Ovary (tissue), 9 donors: ENCODE measurements around the gene VARS2. TPM values are rescaled to one million over a fixed set of nuclear protein-coding genes. Genes with fewer than 3 reads are reported as not detected.
"Not testable (repeated sequence)": the region's sequence is repeated elsewhere in the genome, so short reads cannot be mapped to it uniquely, and the experiment has no call there.

ENCODE experiments used
- DNase-seq, 5 donors: peaks; one replicate each; pipeline ENCODE4 v3.0.0-alpha.2; 2019 to 2020
- H3K27ac ChIP-seq, 2 donors: fragments of 200-600 bp; one replicate each; pipeline versions ENCODE4 v1.5.1 to v1.8.0; 2019 to 2022
- H3K27me3 ChIP-seq: fragments of 200-600 bp; one replicate; pipeline ENCODE4 v1.8.0; 2022
- H3K36me3 ChIP-seq: fragments of 200-600 bp; sonication (generic); one replicate; pipeline ENCODE4 v1.5.1; 2019
- H3K4me1 ChIP-seq: one replicate; pipeline ENCODE4 v1.8.1; 2013; ENCODE audit warnings: mild to moderate bottlenecking, moderate library complexity; ENCODE audit not compliant: insufficient read depth
- H3K4me3 ChIP-seq: fragments of 200-600 bp; sonication (generic); one replicate; pipeline ENCODE4 v1.5.1; 2017
- H3K9me3 ChIP-seq, 2 donors: fragments of 200-600 bp in 1 of 2; sonication (generic) in 1 of 2; one replicate each; pipeline versions ENCODE4 v1.5.1 to v1.8.1; 2013 to 2019; ENCODE audit warnings: mild to moderate bottlenecking in 1 of 2, moderate library complexity in 1 of 2
- EP300 ChIP-seq: sonication (generic); formaldehyde crosslinking; IDR thresholded peaks from one replicate; pipeline ENCODE4 v1.6.1; 2017; ENCODE audit warnings: antibody characterized with exemption
- POLR2A ChIP-seq: fragments of 450-650 bp; IDR thresholded peaks from one replicate; pipeline ENCODE4 v1.6.1; 2017; ENCODE audit warnings: antibody characterized with exemption, mild to moderate bottlenecking, moderate library complexity
- WGBS, 3 donors: extraction: QIAGEN DNeasy Blood & Tissue Kit in 1 of 3; methylation state at CpG; one replicate each; pipeline versions ENCODE4 v1.1.5 to v1.1.7; 2013 to 2017; 5-methylcytosine and 5-hydroxymethylcytosine counted together
- intact Hi-C, 4 donors: fragments of 100-400 bp; cut with DNase I; formaldehyde crosslinking; loops; one replicate each; pipeline versions ENCODE4 v1.11.0 to v1.15.1; 2022 to 2023
- polyA plus RNA-seq, 2 donors: library from polyadenylated mRNA; stranded (reverse); fragments of 200-250 nt in 1 of 2; fragments of 350-450 nt in 1 of 2; fragmentation: Illumina TruSeq in 1 of 2; extraction: RNeasy Lipid Tissue Mini Kit (QIAGEN cat#74804) in 1 of 2; gene quantifications; one replicate each; pipeline ENCODE4 v1.2.3, GENCODE V29; 2013 to 2014
- total RNA-seq, 7 donors: library from RNA; depleted of rRNA in 2 of 7; stranded (reverse); fragments of >200 nt in 2 of 7; fragmentation: NEBNext Ultra II Directional in 3 of 7; extraction: Animal tissue kit (Norgen Biotek cat#: 25700) in 3 of 7; gene quantifications; one replicate each; pipeline versions ENCODE4 v1.1.0 to v1.2.4, GENCODE V29; 2016 to 2023
- TF ChIP-seq, protein P1 (sequence below), 3 donors: fragments of 450-650 bp in 2 of 3; fragments of 200-600 bp in 1 of 3; IDR thresholded peaks; one replicate each; pipeline versions ENCODE4 v1.5.1 to v1.8.0; 2016 to 2022; ENCODE audit warnings: antibody characterized with exemption in 3 of 3, mild to moderate bottlenecking in 1 of 3
- donor health status: DM: no; HTN: no; CAD: no; lungs with moderate emphysema.
- donor health status: DM: no; HTN: no; CAD: no.
- donor health status: Bipolar disorder and iron deficiency.
- donor health status: DM: yes; HTN: yes; CAD: no.
- donor health status: DM: no; HTN: no; CAD: no.
- donor health status: DM: yes; HTN: yes; CAD: no.

The VARS2 gene
- total and polyA plus RNA-seq, 9 donors: 6.7 to 32.3 (median 19.8) TPM

DNA sequence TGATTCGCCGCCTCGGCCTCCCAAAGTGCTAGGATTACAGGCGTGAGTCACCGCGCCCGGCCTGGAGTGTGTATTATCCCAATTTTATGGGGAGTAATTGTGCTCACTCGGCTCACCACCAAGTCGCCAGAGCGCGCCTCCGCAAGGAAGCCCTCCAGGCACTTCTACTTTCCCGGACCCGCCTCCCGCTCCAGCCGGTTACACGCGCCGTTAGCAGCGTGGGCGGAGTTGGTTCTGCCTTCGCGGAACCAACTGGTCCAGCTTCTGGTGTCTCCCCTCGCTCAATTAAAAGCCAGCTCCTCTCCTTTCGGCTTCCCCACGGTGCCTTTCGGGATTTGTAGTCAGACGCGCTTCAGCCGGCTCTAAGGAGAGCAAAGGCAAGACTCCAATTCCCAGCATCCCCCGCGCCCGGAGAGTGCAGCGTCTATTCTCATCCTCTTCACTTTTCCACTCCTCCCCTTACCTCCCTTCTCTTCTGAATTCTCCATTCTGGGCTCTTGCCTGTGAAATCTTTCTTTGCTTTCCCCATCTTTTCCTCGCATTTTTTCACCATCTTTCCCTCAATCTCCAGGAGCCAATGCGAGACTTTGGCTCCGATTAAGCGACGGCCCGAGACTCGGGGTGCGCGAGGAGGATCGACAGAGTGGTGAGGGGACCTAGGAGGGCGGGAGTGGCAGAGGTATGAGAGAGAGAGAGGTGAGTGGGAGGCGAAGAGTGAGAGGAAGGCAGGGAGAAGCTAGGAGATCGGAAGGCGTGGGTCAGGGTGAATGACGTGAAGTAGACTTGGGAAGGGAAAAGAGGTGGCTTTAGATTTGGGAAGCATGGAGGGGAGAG lies 6.1 kb upstream of the VARS2 start, which contains the start of gene GTF2H4:
TSS of gene GTF2H4 (plus strand) at position 450 of the 834 bp plus-strand sequence.
- Histone ChIP-seq H3K27ac (no peak within 1 kb of the TSS), H3K36me3 (no peaks in the 10 kb centered on the region), H3K4me1 (peaks cover 5% of the 10 kb centered on the region), H3K4me3 (peak within 1 kb of the TSS; percentile 86), H3K9me3 (no peaks in the 10 kb centered on the region), H3K27me3 (no peaks in the 10 kb centered on the region)
- 0 to 2% (median 1%) methylated on average over 49 of the region's 49 CpGs for WGBS, 3 donors
- intact Hi-C loops: no loop called here
- DNase-seq: peak; percentile 94 to 97 (median 95)
- peak; percentile 5 for TF ChIP-seq POLR2A
- no peak for TF ChIP-seq EP300

DNA sequence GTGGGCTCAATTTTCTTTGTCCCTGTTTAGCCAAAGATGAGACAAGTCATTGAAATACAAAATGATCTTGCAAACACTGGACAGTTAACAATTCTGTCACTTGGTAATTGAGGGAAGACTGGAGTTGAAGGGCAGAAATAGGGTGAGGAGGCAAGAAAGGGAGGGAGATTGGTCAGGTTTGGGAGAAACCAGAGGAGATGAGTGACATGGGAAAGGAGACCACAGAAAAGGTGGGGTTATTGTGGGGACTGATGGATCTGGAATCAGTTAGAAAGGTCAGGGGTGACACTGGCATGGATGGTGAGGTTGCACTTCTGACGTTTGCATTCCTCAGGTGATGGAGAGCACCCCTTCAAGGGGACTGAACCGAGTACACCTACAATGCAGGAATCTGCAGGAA lies 5.3 kb upstream of the VARS2 start:
- no peaks in the 10 kb centered on the region for H3K9me3 ChIP-seq
- TF ChIP-seq EP300 (no peak), POLR2A (no peak)
- TF ChIP-seq, protein P1, sequence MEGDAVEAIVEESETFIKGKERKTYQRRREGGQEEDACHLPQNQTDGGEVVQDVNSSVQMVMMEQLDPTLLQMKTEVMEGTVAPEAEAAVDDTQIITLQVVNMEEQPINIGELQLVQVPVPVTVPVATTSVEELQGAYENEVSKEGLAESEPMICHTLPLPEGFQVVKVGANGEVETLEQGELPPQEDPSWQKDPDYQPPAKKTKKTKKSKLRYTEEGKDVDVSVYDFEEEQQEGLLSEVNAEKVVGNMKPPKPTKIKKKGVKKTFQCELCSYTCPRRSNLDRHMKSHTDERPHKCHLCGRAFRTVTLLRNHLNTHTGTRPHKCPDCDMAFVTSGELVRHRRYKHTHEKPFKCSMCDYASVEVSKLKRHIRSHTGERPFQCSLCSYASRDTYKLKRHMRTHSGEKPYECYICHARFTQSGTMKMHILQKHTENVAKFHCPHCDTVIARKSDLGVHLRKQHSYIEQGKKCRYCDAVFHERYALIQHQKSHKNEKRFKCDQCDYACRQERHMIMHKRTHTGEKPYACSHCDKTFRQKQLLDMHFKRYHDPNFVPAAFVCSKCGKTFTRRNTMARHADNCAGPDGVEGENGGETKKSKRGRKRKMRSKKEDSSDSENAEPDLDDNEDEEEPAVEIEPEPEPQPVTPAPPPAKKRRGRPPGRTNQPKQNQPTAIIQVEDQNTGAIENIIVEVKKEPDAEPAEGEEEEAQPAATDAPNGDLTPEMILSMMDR (IDR thresholded peaks at IDR 0.05): no peak
- 16 to 35% (median 23%) methylated on average over 2 of the region's 2 CpGs for WGBS, 3 donors
- no peaks in the 10 kb centered on the region for H3K36me3 ChIP-seq
- intact Hi-C loops: no loop called here
- peaks cover 7% of the 10 kb centered on the region for H3K4me1 ChIP-seq
- peak overlapping the region; percentile 86 for H3K4me3 ChIP-seq
- H3K27ac ChIP-seq: no peak overlapping the region
- DNase-seq: no peak
- H3K27me3 ChIP-seq: no peaks in the 10 kb centered on the region

DNA sequence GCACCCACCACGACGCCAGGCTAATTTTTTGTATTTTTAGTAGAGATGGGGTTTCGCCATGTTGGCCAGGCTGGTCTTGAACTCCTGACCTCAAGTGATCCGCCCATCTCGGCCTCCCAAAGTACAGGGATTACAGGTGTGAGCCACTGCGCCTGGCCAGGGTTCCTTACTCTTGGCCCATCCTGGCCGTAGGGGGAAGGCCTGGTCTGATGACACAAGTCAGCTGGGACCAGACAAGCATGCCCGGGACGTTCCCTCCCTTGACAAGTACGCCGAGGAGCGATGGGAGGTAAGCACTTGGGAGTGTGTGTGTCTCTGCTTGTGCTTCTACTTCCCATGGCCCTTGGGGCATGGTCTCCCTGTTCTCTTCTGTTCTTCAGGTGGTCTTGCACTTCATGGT lies 3.6 kb upstream of the VARS2 start:
- H3K4me1 ChIP-seq, H3K9me3 ChIP-seq, intact Hi-C loops, H3K36me3 ChIP-seq, DNase-seq, H3K4me3 ChIP-seq, H3K27ac ChIP-seq, H3K27me3 ChIP-seq: not testable (repeated sequence)
- WGBS, 3 donors: 84 to 87% (median 86%) methylated on average over 12 of the region's 12 CpGs

DNA sequence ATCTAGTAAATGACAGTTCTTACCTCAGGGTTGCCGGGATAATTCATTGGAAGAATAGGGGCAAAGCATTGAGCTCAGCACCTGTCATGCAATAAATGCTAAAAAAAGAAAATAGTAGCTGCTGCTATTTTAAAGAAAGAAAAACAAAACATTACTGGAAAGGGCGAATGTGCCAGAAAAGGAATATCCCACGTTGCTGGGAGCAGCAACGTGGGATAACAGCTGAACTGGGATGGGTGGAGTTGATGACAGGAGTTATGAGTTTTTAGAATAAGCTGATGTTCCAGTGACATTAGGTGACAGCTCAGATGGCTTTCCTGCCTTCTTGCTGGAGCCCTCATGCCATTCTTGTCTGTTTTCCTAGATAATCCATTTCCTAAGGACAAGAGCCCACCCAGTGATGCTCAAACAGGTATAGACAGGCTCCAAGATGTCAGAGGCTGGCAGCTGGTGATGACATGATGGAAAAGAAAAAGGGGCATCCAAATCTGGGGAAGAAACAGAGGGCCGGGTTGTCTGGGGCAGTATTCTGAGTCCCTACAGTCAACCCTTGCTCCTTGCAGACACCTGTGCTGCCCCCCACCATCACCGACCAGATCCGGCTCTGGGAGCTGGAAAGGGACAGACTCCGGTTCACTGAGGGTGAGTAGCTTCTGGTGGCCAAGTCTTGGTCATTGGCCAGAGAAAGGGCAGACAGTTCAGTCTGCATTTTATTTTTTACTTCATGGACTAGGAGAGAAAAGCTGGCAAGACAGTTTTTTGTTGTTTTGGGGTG lies 1.1 kb upstream of the VARS2 start:
- intact Hi-C loops: no loop called here
- 67 to 78% (median 76%) methylated on average over 8 of the region's 8 CpGs for WGBS, 3 donors
- Histone ChIP-seq H3K9me3 (no peaks in the 10 kb centered on the region), H3K4me3 (no peak overlapping the region), H3K36me3 (no peaks in the 10 kb centered on the region), H3K27ac (peak overlapping the region in 1 of 2 donors; percentile 95), H3K4me1 (peaks cover 9% of the 10 kb centered on the region), H3K27me3 (no peaks in the 10 kb centered on the region)
- DNase-seq: no peak
- TF ChIP-seq, protein P1 (IDR thresholded peaks at IDR 0.05): no peak
- TF ChIP-seq POLR2A (no peak), EP300 (no peak)

DNA sequence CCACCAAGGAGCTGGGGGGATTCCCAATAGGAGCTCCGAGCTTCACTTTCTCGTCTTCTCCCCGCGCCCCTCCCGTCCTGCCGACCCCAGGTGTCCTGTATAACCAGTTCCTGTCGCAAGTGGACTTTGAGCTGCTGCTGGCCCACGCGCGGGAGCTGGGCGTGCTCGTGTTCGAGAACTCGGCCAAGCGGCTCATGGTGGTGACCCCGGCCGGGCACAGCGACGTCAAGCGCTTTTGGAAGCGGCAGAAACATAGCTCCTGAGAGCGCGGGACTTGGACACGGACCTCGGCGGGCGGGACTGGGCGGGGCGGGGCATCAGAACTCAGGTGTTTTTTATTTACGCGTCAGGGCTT lies 340 bp upstream of the VARS2 start:
- no peak for DNase-seq
- no peak for TF ChIP-seq POLR2A
- TF ChIP-seq EP300: no peak
- TF ChIP-seq, protein P1 (IDR thresholded peaks at IDR 0.05): no peak
- intact Hi-C loops: no loop called here
- Histone ChIP-seq H3K4me3 (peak overlapping the region; percentile 60), H3K36me3 (no peaks in the 10 kb centered on the region), H3K27ac (peak overlapping the region; percentile 74 to 95), H3K4me1 (peaks cover 9% of the 10 kb centered on the region), H3K9me3 (no peaks in the 10 kb centered on the region), H3K27me3 (no peaks in the 10 kb centered on the region)
- WGBS, 3 donors: 3 to 4% (median 4%) methylated on average over 19 to 31 of the region's 31 CpGs
